HEK293 (cell line): Measurements from ENCODE around the gene RAD21L1.
A peak's percentile ranks its signal among the peaks of the same experiment; 100 is the strongest.

ENCODE experiments used
- CTCF ChIA-PET: fragments of 350-600 bp; formaldehyde crosslinking; extraction: SDS; loops from one replicate; lab custom pipeline; 2021; ENCODE audit warnings: antibody characterized with exemption; lab: Yijun Ruan, JAX
- POLR2A ChIA-PET: fragments of 300-600 bp; formaldehyde crosslinking; extraction: SDS; loops from one replicate; lab custom pipeline; 2020; ENCODE audit warnings: antibody characterized with exemption, inconsistent platforms; lab: Yijun Ruan, JAX
- H3K27ac ChIP-seq: fragments of 200-500 bp; sonication (Bioruptor generic); 2 replicates; pipeline ENCODE4 v1.5.1; 2014; ENCODE audit warnings: low read depth, low read length, control low read depth, inconsistent platforms; ENCODE audit errors: extremely low read depth
- H3K36me3 ChIP-seq, 2 experiments: fragments of 200-500 bp in 1 of 2; sonication (Bioruptor generic) in 1 of 2; 1 replicate in 1 of 2; 2 replicates in 1 of 2; pipeline ENCODE4 v1.5.1; 2014 to 2017; ENCODE audit warnings: inconsistent platforms in 2 of 2, low read length in 2 of 2; ENCODE audit not compliant: control insufficient read depth in 2 of 2, insufficient read depth in 1 of 2
- H3K4me1 ChIP-seq: fragments of 200-500 bp; sonication (Bioruptor generic); 2 replicates; pipeline ENCODE4 v1.5.1; 2014; ENCODE audit warnings: mild to moderate bottlenecking, low read length, inconsistent platforms; ENCODE audit not compliant: control insufficient read depth, insufficient read depth
- H3K4me3 ChIP-seq: 2 replicates; pipeline ENCODE4 v1.5.1; 2011; ENCODE audit warnings: low read depth, mild to moderate bottlenecking, control low read depth, low read length, moderate library complexity
- H3K9me3 ChIP-seq: fragments of 200-500 bp; sonication (Bioruptor generic); 2 replicates; pipeline ENCODE4 v1.5.1; 2014; ENCODE audit warnings: low read depth, low read length, inconsistent platforms; ENCODE audit not compliant: control insufficient read depth, insufficient read depth
- MYNN ChIP-seq: fragments of 450-650 bp; formaldehyde crosslinking; IDR thresholded peaks from 2 replicates; pipeline ENCODE4 v1.5.1; 2016; ENCODE audit warnings: missing biosample characterization, missing genetic modification characterization, borderline replicate concordance
- ZNF10 ChIP-seq: fragments of 450-650 bp; formaldehyde crosslinking; IDR thresholded peaks from 2 replicates; pipeline ENCODE4 v1.5.1; 2017; ENCODE audit warnings: missing biosample characterization, missing genetic modification characterization
- ZNF174 ChIP-seq: fragments of 450-650 bp; formaldehyde crosslinking; IDR thresholded peaks from 2 replicates; pipeline ENCODE4 v1.5.0; 2017; ENCODE audit warnings: missing biosample characterization, mild to moderate bottlenecking, missing genetic modification characterization
- ZNF223 ChIP-seq: fragments of 450-650 bp; formaldehyde crosslinking; IDR thresholded peaks from 2 replicates; pipeline ENCODE4 v1.5.1; 2016; ENCODE audit warnings: missing biosample characterization, missing genetic modification characterization
- ZNF239 ChIP-seq: fragments of 450-650 bp; formaldehyde crosslinking; IDR thresholded peaks from 2 replicates; pipeline ENCODE4 v1.5.1; 2016; ENCODE audit warnings: missing biosample characterization, missing genetic modification characterization
- ZNF48 ChIP-seq: fragments of 450-650 bp; formaldehyde crosslinking; IDR thresholded peaks from 2 replicates; pipeline ENCODE4 v1.5.1; 2016; ENCODE audit warnings: missing biosample characterization, missing genetic modification characterization
- ZNF560 ChIP-seq: fragments of 450-650 bp; formaldehyde crosslinking; IDR thresholded peaks from 2 replicates; pipeline ENCODE4 v1.5.1; 2017; ENCODE audit warnings: missing biosample characterization, missing genetic modification characterization, borderline replicate concordance
- ZNF623 ChIP-seq: fragments of 450-650 bp; formaldehyde crosslinking; IDR thresholded peaks from 2 replicates; pipeline ENCODE4 v1.5.1; 2016; ENCODE audit warnings: missing biosample characterization, missing genetic modification characterization
- ZNF677 ChIP-seq: fragments of 450-650 bp; IDR thresholded peaks from 2 replicates; pipeline ENCODE4 v1.5.0; 2018; ENCODE audit warnings: missing biosample characterization, mild to moderate bottlenecking, missing genetic modification characterization, moderate library complexity
- ZSCAN23 ChIP-seq: fragments of 450-650 bp; formaldehyde crosslinking; IDR thresholded peaks from 2 replicates; pipeline ENCODE4 v1.5.1; 2016; ENCODE audit warnings: missing biosample characterization, missing genetic modification characterization
- TF ChIP-seq, protein P1 (sequence below): fragments of 450-650 bp; formaldehyde crosslinking; IDR thresholded peaks from 2 replicates; pipeline ENCODE4 v1.5.1; 2016; ENCODE audit warnings: missing biosample characterization, missing genetic modification characterization
- TF ChIP-seq, protein P2 (sequence below): fragments of 450-650 bp; formaldehyde crosslinking; IDR thresholded peaks from 2 replicates; pipeline ENCODE4 v1.5.1; 2017; ENCODE audit warnings: missing biosample characterization, mild to moderate bottlenecking, missing genetic modification characterization, moderate library complexity
- TF ChIP-seq, protein P3 (sequence below): fragments of 450-650 bp; formaldehyde crosslinking; conservative IDR thresholded peaks from 2 replicates; pipeline ENCODE4 v1.5.1; 2016; ENCODE audit warnings: low read depth, missing biosample characterization, missing genetic modification characterization
- TF ChIP-seq, protein P4 (sequence below): fragments of 450-650 bp; formaldehyde crosslinking; IDR thresholded peaks from 2 replicates; pipeline ENCODE4 v1.5.1; 2016; ENCODE audit warnings: missing biosample characterization, missing genetic modification characterization
- TF ChIP-seq, protein P5 (sequence below): fragments of 450-650 bp; formaldehyde crosslinking; IDR thresholded peaks from 2 replicates; pipeline ENCODE4 v1.5.1; 2017; ENCODE audit warnings: missing biosample characterization, missing genetic modification characterization

RAD21L1 gene

DNA sequence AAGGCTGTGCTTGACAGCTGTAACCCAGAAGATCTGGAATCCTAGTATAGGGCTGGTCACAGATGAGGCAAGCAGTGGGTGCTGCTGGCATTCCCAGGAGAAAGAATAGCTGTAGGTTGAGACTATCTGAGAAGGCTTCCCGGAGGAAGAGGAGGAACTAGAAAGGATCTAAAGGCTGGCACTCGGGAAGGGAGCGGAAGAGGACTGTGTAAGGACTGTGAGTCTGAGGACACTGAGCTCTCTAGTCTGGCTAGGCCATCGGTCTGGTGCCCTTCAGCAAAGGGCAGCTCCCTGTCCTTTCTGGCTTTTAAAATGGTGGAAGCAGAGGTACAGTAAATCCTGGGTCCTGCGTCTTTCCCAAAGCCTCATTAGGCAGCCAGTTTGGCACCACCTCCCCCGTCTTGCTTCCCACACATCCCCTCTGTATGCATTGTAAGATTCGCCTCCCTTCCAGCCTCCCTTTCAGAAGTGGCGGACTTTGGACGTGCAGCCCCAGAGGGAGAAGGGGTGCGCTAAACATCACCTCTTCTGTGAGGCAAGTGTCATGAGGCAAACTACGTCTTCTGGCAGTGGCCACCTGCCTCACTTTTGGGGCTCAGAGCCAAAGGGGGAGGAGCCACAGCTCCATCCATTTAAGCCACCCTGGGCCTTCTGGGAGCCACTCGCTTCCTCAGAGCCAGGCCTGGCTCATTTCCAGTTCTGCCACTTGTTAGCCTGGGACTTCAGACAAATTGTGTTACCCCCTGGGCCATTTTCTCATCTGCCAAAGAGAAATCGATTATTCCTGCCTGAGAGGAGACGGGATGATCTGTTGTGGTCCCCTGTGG, 48.9 kb downstream of the RAD21L1 start (continued):
- TF ChIP-seq, protein P1, sequence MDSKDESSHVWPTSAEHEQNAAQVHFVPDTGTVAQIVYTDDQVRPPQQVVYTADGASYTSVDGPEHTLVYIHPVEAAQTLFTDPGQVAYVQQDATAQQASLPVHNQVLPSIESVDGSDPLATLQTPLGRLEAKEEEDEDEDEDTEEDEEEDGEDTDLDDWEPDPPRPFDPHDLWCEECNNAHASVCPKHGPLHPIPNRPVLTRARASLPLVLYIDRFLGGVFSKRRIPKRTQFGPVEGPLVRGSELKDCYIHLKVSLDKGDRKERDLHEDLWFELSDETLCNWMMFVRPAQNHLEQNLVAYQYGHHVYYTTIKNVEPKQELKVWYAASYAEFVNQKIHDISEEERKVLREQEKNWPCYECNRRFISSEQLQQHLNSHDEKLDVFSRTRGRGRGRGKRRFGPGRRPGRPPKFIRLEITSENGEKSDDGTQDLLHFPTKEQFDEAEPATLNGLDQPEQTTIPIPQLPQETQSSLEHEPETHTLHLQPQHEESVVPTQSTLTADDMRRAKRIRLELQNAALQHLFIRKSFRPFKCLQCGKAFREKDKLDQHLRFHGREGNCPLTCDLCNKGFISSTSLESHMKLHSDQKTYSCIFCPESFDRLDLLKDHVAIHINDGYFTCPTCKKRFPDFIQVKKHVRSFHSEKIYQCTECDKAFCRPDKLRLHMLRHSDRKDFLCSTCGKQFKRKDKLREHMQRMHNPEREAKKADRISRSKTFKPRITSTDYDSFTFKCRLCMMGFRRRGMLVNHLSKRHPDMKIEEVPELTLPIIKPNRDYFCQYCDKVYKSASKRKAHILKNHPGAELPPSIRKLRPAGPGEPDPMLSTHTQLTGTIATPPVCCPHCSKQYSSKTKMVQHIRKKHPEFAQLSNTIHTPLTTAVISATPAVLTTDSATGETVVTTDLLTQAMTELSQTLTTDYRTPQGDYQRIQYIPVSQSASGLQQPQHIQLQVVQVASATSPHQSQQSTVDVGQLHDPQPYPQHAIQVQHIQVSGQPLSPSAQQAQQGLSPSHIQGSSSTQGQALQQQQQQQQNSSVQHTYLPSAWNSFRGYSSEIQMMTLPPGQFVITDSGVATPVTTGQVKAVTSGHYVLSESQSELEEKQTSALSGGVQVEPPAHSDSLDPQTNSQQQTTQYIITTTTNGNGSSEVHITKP (tag by site-specific recombination): 0 out of 2 replicates have a peak, but pooled peaks have one; percentile 8
- TF ChIP-seq, protein P2, sequence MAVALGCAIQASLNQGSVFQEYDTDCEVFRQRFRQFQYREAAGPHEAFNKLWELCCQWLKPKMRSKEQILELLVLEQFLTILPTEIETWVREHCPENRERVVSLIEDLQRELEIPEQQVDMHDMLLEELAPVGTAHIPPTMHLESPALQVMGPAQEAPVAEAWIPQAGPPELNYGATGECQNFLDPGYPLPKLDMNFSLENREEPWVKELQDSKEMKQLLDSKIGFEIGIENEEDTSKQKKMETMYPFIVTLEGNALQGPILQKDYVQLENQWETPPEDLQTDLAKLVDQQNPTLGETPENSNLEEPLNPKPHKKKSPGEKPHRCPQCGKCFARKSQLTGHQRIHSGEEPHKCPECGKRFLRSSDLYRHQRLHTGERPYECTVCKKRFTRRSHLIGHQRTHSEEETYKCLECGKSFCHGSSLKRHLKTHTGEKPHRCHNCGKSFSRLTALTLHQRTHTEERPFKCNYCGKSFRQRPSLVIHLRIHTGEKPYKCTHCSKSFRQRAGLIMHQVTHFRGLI (tag by site-specific recombination): no peak
- no peak for TF ChIP-seq MYNN (tag by site-specific recombination)

DNA sequence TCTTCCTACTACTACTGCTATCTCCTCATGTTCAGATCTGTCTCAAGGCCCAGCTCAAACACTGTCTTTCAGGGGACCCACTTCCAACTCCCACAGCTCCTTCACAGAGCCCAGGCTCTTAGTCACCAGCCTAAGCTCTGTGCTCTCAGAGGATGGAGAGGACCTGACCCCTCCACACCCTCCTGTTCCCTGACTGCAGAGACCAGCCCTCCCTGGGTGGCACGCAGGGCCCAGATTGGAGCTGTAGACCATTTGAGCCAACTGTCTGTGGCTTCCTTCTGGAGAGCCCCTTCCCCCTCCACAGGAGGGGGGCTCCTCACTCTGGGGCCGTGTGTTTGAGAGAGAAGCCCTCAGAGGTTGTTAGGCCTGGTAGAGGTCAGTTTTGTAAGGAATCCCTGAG, 50.1 kb downstream of the RAD21L1 start:
- POLR2A ChIA-PET: interaction anchor here (1.6 kb wide), 1 partner anchor 9 kb away, joined by 6 read pairs; no protein-coding TSS in a partner anchor
- no peak overlapping the region for H3K4me3 ChIP-seq
- peaks cover 0 to 8% of the 10 kb centered on the region in 2 experiments; a peak in 1 of 3 replicates for H3K36me3 ChIP-seq
- CTCF ChIA-PET: no interaction called here
- no peaks in the 10 kb centered on the region for H3K9me3 ChIP-seq
- no peak overlapping the region for H3K27ac ChIP-seq
- TF ChIP-seq, protein P3, sequence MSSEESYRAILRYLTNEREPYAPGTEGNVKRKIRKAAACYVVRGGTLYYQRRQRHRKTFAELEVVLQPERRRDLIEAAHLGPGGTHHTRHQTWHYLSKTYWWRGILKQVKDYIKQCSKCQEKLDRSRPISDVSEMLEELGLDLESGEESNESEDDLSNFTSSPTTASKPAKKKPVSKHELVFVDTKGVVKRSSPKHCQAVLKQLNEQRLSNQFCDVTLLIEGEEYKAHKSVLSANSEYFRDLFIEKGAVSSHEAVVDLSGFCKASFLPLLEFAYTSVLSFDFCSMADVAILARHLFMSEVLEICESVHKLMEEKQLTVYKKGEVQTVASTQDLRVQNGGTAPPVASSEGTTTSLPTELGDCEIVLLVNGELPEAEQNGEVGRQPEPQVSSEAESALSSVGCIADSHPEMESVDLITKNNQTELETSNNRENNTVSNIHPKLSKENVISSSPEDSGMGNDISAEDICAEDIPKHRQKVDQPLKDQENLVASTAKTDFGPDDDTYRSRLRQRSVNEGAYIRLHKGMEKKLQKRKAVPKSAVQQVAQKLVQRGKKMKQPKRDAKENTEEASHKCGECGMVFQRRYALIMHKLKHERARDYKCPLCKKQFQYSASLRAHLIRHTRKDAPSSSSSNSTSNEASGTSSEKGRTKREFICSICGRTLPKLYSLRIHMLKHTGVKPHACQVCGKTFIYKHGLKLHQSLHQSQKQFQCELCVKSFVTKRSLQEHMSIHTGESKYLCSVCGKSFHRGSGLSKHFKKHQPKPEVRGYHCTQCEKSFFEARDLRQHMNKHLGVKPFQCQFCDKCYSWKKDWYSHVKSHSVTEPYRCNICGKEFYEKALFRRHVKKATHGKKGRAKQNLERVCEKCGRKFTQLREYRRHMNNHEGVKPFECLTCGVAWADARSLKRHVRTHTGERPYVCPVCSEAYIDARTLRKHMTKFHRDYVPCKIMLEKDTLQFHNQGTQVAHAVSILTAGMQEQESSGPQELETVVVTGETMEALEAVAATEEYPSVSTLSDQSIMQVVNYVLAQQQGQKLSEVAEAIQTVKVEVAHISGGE: no peak
- no peak for TF ChIP-seq ZNF239 (tag by site-specific recombination)
- TF ChIP-seq ZNF223 (tag by site-specific recombination): no peak
- no peak for TF ChIP-seq ZNF677 (tag by site-specific recombination)
- TF ChIP-seq, protein P4, sequence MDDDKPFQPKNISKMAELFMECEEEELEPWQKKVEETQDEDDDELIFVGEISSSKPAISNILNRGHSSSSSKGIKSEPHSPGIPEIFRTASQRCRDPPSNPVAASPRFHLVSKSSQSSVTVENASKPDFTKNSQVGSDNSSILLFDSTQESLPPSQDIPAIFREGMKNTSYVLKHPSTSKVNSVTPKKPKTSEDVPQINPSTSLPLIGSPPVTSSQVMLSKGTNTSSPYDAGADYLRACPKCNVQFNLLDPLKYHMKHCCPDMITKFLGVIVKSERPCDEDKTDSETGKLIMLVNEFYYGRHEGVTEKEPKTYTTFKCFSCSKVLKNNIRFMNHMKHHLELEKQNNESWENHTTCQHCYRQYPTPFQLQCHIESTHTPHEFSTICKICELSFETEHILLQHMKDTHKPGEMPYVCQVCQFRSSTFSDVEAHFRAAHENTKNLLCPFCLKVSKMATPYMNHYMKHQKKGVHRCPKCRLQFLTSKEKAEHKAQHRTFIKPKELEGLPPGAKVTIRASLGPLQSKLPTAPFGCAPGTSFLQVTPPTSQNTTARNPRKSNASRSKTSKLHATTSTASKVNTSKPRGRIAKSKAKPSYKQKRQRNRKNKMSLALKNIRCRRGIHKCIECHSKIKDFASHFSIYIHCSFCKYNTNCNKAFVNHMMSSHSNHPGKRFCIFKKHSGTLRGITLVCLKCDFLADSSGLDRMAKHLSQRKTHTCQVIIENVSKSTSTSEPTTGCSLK (tag by site-specific recombination): no peak
- TF ChIP-seq ZNF560 (tag by site-specific recombination): no peak
- no peak for TF ChIP-seq ZSCAN23 (tag by site-specific recombination)
- no peak for TF ChIP-seq ZNF10
- no peak for TF ChIP-seq ZNF174 (tag by site-specific recombination)
- TF ChIP-seq, protein P5, sequence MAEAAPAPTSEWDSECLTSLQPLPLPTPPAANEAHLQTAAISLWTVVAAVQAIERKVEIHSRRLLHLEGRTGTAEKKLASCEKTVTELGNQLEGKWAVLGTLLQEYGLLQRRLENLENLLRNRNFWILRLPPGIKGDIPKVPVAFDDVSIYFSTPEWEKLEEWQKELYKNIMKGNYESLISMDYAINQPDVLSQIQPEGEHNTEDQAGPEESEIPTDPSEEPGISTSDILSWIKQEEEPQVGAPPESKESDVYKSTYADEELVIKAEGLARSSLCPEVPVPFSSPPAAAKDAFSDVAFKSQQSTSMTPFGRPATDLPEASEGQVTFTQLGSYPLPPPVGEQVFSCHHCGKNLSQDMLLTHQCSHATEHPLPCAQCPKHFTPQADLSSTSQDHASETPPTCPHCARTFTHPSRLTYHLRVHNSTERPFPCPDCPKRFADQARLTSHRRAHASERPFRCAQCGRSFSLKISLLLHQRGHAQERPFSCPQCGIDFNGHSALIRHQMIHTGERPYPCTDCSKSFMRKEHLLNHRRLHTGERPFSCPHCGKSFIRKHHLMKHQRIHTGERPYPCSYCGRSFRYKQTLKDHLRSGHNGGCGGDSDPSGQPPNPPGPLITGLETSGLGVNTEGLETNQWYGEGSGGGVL (tag by site-specific recombination): no peak
- no peak for TF ChIP-seq ZNF48 (tag by site-specific recombination)
- no peak for TF ChIP-seq ZNF623 (tag by site-specific recombination)
- H3K4me1 ChIP-seq: no peaks in the 10 kb centered on the region
